ENCODE data around the gene INTS1. TPM values are rescaled to one million over a fixed set of nuclear protein-coding genes. Genes with fewer than 3 reads are reported as not detected.

The INTS1 gene
- total RNA-seq, 1 experiment from 2014 or later, result 34.2 TPM

DNA sequence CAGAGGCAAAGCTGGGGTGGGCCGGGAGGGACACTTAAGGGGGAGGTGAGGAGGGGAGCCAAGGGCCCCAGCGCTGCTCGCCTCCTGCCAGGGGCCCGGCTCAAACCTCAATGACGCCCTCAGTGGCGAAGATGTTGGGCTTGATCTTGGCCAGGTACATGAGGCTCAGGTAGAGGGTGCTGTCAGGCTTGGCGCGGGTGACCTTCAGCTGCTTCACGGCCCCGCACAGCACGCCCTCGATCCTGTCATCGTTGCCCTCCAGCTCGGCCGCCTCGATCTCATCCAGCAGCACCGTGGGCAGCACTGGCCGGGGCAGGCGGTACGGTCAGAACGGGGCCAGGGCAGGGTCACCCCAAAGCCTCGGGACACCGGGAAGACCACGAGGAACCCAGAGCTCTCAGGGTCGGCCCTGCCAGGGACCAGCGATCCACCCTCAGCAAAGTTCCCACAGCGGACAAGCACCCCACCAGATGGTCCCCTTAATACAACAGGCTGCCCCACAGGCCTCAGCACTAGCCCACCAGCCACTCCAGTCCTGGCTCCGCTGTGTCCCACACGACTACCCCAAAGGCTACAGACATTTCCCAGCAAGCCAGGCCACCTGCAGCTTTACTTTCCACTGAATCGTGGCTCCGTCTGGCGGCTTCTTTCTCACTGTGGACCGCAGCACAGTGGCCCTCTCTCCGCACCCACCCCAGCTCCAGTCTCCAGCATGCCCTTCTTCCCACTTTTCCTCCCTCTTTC lies 4.0 kb downstream of the INTS1 start:
- H3K36me3 ChIP-seq, result peaks cover 8% of the 10 kb centered on the region
- DNase-seq, result no peak
- no peaks in the 10 kb centered on the region for H3K9me3 ChIP-seq
- H3K4me3 ChIP-seq, result no peak overlapping the region
- no peaks in the 10 kb centered on the region for H3K27me3 ChIP-seq

DNA sequence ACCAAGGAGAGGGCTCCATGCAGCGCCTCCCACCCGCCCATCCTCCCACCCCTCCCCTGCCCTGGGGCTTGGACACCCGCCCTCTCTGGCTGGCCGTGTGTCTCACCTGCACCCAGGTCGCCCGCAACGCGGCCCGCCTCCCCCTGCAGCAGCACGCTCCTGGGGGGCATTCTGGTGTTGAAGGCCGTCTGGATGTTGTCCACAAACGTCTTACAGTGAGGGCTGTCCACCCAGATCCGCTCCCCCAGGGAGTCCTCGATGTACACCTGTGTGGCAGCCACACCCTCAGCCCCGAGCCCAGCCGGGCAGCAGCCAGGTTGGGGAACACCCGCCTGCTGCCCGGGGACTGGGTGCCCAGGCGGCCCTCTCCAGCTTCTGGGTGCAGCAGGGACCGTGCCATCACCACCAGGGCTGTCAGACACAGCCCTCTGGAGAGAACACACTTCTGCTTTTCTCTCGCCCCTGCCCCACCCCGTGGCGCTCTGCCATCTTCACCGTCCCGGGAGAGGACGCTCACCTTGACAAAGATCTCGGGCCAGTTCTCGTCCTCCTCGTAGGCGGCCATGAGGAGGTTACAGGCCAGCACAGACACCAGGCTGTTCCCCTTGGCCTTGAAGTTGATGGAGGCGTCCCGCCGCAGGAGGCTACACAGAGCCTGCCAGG lies 4.7 kb downstream of the INTS1 start:
- no peak for DNase-seq
- Histone ChIP-seq H3K9me3 (no peaks in the 10 kb centered on the region), H3K27me3 (no peaks in the 10 kb centered on the region), H3K4me3 (no peak overlapping the region), H3K36me3 (peaks cover 8% of the 10 kb centered on the region)

DNA sequence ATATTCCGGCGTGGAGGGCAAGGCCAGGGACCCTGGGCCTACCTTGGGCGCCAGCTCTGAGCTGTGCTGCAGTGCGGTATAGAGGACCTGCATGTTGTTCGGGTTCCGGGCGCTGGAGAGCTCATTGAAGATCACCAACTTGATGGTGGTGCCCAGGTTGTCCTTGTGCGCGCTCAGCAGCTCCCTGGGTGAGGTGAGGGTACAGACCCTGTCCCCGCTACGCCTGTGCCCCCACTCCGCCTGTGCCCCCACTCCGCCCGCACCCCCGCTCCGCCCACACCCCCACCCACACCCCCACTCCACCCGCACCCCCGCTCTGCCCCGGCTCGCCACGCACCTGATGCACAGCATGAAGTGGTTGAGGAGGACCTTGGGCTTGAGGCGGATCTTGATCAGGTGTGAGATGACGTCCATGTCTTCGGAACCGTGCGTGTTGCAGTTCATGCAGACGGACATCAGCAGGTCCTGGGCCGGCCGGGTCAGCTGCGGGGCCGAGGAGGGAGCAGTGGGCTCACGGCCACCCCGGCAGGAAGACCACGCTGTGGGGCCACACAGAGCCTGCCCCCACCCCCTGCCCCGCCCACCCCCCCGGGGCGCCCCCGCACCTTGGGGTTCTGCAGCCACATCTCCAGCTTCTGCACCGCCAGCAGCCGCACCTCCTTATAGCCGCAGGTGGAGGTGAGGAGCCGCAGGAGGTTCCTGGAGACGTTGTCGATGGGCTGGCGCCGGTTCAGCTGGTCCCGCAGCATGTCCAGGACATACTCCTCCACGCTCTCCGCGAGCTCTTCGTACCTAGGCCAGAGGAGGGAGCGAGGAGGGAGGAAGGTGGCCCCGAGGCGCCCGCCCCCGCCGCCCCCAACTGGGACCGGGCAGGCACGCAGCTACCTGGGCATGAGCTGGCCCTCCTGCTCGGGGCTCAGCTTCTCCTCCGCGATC lies 5.6 kb downstream of the INTS1 start:
- H3K4me3 ChIP-seq, result no peak overlapping the region
- H3K36me3 ChIP-seq, result peaks cover 8% of the 10 kb centered on the region
- H3K9me3 ChIP-seq, result no peaks in the 10 kb centered on the region
- no peak for DNase-seq
- no peaks in the 10 kb centered on the region for H3K27me3 ChIP-seq

GRCh38 chr7:1497293-1497927 lies 6.8 kb downstream of the INTS1 start:
- H3K4me3 ChIP-seq, result no peak overlapping the region
- peaks cover 6% of the 10 kb centered on the region for H3K36me3 ChIP-seq
- no peak for DNase-seq
- H3K9me3 ChIP-seq, result no peaks in the 10 kb centered on the region
- H3K27me3 ChIP-seq, result no peaks in the 10 kb centered on the region

- Histone ChIP-seq H3K4me3 (no peak overlapping the region), H3K36me3 (peaks cover 4% of the 10 kb centered on the region), H3K27me3 (no peaks in the 10 kb centered on the region), H3K9me3 (no peaks in the 10 kb centered on the region)
- no peak for DNase-seq
Observed at GRCh38 chr7:1496531-1497292, 7.5 kb downstream of the INTS1 start.

DNA sequence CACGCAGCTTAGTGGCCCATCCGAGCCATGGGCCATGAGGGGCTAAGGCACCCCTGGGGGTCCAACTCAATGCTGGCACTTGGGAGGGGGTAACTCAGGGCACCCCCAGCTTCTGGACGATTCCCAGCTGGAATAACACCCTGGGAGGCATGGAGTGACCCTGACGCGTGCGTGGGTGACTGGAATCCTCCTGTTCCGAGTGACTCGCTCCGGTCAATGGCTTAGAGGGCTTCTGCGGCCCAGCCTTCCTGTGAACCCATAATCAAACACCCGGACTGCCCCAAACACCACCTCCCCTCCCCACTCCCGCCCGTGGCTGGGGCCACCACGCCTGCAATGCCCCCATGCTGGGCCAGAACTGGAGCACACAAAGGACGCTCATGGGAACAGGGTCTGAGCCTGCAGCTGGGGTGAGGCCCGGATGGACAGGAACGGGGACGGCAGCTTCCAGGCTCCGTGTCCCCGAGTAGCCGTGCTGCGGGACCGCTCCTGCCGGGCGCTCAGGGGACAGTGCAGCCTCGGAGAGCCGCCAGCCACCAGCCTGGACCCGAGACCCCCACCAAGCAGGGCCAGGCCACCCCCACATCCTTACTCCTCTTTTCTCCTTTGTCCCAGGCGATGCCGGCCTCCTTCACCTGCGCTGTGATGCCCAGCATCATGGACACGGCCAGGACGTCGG lies 8.5 kb downstream of the INTS1 start:
- Histone ChIP-seq H3K4me3 (no peak overlapping the region), H3K9me3 (no peaks in the 10 kb centered on the region), H3K36me3 (peaks cover 5% of the 10 kb centered on the region; the same call in 1 of the 2 replicates), H3K27me3 (no peaks in the 10 kb centered on the region)
- no peak for DNase-seq

GRCh38 chr7:1494866-1495563 lies 9.2 kb downstream of the INTS1 start:
- peaks cover 3% of the 10 kb centered on the region; the same call in 1 of the 2 replicates for H3K36me3 ChIP-seq
- H3K9me3 ChIP-seq, result no peaks in the 10 kb centered on the region
- H3K27me3 ChIP-seq, result no peaks in the 10 kb centered on the region
- no peak overlapping the region for H3K4me3 ChIP-seq
- no peak for DNase-seq

- Histone ChIP-seq H3K4me3 (no peak overlapping the region), H3K36me3 (peaks cover 3% of the 10 kb centered on the region; the same call in 1 of the 2 replicates), H3K27me3 (no peaks in the 10 kb centered on the region), H3K9me3 (no peaks in the 10 kb centered on the region)
- no peak for DNase-seq
Observed at GRCh38 chr7:1494447-1494846, 9.7 kb downstream of the INTS1 start.

DNA sequence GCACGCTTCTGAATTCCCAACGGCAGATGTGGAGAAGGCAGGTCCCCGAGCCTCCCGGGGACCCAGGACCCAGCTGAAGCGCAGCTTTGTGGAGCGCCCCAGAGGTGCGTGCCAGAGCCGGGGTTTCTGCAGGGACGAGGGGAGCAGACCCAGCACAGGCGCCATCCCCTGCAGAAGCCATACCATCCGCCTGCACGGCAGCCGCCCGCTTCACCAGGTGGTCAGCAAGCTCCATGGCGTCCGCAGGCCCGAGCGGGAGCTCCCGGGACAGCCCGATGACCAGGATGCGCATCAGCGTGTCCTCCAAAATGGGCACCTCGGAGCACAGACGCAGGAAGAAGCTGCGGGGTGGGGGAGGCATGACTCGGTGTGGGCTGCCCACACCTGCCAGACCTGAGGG lies 10.6 kb downstream of the INTS1 start:
- H3K9me3 ChIP-seq, result no peaks in the 10 kb centered on the region
- DNase-seq, result no peak
- peaks cover 3% of the 10 kb centered on the region; the same call in 1 of the 2 replicates for H3K36me3 ChIP-seq
- no peaks in the 10 kb centered on the region for H3K27me3 ChIP-seq
- no peak overlapping the region for H3K4me3 ChIP-seq

DNA sequence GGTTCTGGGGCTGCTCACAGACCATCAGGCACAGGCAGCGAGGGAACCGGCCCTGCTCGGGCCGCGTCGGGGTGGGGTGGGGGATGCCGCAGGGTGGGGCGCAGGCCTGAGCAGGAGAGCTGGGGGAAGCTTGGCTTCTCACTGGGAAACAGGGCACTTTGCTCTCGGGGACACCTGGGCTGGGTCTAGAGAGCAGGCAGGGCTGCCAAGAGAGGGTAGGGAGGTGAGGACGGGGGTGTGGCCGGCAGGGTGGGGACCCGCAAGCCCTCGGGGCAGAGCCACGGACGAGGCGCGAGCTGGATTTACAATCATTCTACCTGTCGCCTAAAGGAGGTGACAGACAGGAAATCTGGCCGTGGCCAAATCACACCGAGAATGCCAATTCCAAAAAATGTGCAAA lies 11.1 kb downstream of the INTS1 start:
- peaks cover 3% of the 10 kb centered on the region; the same call in 1 of the 2 replicates for H3K36me3 ChIP-seq

GRCh38 chr7:1492640-1493039 lies 11.5 kb downstream of the INTS1 start:
- H3K36me3 ChIP-seq, result peaks cover 3% of the 10 kb centered on the region; the same call in 1 of the 2 replicates
- no peaks in the 10 kb centered on the region for H3K27me3 ChIP-seq
- no peak for DNase-seq
- H3K9me3 ChIP-seq, result no peaks in the 10 kb centered on the region
- no peak overlapping the region for H3K4me3 ChIP-seq

More for the DNA sequence above, 11.1 kb downstream of the INTS1 start:
- no peak overlapping the region for H3K4me3 ChIP-seq
- H3K9me3 ChIP-seq, result no peaks in the 10 kb centered on the region
- DNase-seq, result no peak
- no peaks in the 10 kb centered on the region for H3K27me3 ChIP-seq

- Histone ChIP-seq H3K4me3 (no peak overlapping the region), H3K9me3 (no peaks in the 10 kb centered on the region), H3K36me3 (peaks cover 3% of the 10 kb centered on the region), H3K27me3 (no peaks in the 10 kb centered on the region)
- DNase-seq, result no peak
Observed at GRCh38 chr7:1492221-1492620, 12.0 kb downstream of the INTS1 start.

DNA sequence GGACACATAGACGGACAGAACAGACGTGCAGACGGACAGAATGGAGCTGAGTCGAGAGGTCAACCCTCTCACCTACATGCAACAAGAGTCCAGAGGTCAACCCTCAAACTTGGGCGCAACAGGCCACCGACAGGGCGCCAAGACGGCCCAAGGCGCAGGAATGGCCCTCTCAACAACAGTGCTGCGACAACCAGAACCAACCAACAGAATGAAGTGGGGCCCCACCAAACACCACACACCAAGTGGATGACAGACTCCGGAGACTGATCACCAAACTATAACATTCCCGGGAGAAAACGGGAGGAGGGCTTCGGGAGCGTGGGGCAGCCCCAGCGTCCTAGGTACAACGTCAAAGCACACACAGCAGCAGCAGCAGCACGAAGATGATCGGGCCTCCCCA lies 13.4 kb downstream of the INTS1 start:
- no peaks in the 10 kb centered on the region for H3K9me3 ChIP-seq
- no peak overlapping the region for H3K4me3 ChIP-seq
- peaks cover 6% of the 10 kb centered on the region for H3K36me3 ChIP-seq
- DNase-seq, result no peak
- H3K27me3 ChIP-seq, result no peaks in the 10 kb centered on the region

GRCh38 chr7:1489336-1489735 lies 14.9 kb downstream of the INTS1 start:
- DNase-seq, result no peak
- Histone ChIP-seq H3K9me3 (no peaks in the 10 kb centered on the region), H3K4me3 (no peak overlapping the region), H3K27me3 (no peaks in the 10 kb centered on the region), H3K36me3 (peaks cover 6% of the 10 kb centered on the region)

- Histone ChIP-seq H3K27me3 (no peaks in the 10 kb centered on the region), H3K9me3 (no peaks in the 10 kb centered on the region), H3K4me3 (no peak overlapping the region), H3K36me3 (peaks cover 10% of the 10 kb centered on the region)
- DNase-seq, result no peak
Observed at GRCh38 chr7:1488016-1488415, 16.2 kb downstream of the INTS1 start.

Measured in MG63 (cell line).